ENCODE results near the gene PNMA8A. TPM values are rescaled to one million over a fixed set of nuclear protein-coding genes. Genes with fewer than 3 reads are reported as not detected.

The PNMA8A gene
- total RNA-seq, 1 experiment from 2014 or later, result not detected

GRCh38 chr19:46487178-46487801, 15.9 kb upstream of the PNMA8A start:
- CTCF ChIA-PET, result interaction anchor here (0.6 to 0.7 kb wide), 2 partner anchors 81 to 85 kb away, joined by 4 to 11 read pairs; no protein-coding TSS in a partner anchor
- DNase-seq, result no peak
- Histone ChIP-seq H3K27ac (no peak overlapping the region), H2AFZ (no peak overlapping the region), H3K79me2 (ENCODE audit: low read depth) (no peaks in the 10 kb centered on the region), H3K4me2 (peak overlapping the region; percentile 26; the same call in 1 of the 2 replicates), H3K36me3 (ENCODE audit: low read depth) (no peaks in the 10 kb centered on the region), H3K9me2 (ENCODE audit: insufficient read depth) (no peaks in the 10 kb centered on the region), H3F3A (ENCODE audit: insufficient read depth, low read depth) (no peaks in the 10 kb centered on the region), H3K27me3 (ENCODE audit: insufficient read depth, low read depth) (peaks cover 92% of the 10 kb centered on the region), H3K9me3 (ENCODE audit: insufficient read depth, low read depth) (no peaks in the 10 kb centered on the region), H3K4me1 (replicated peaks; ENCODE audit: insufficient read depth) (no peaks in the 10 kb centered on the region), H4K20me1 (ENCODE audit: insufficient read depth) (no peaks in the 10 kb centered on the region; the same call in 1 of the 2 replicates), H3K4me3 (no peak overlapping the region)
- POLR2A ChIA-PET (ENCODE audit: unreplicated experiment), result no interaction called here
- BruUV-seq (replicated peaks), result no TSS peak
- TF ChIP-seq EZH2 (IDR thresholded peaks at IDR 0.05; ENCODE audit: low read depth) (no peak), CTCF (conservative IDR thresholded peaks at IDR 0.05) (no peak)
- intact Hi-C loops (cut with micrococcal nuclease; ENCODE audit: unreplicated experiment), result loop anchor here (1.0 kb wide), 2 partner anchors 85 to 205 kb away; no protein-coding TSS in a partner anchor

GRCh38 chr19:46486358-46486757, 15.0 kb upstream of the PNMA8A start:
- no peak for TF ChIP-seq CTCF (conservative IDR thresholded peaks at IDR 0.05)

GRCh38 chr19:46484656-46485055, 13.3 kb upstream of the PNMA8A start:
- Histone ChIP-seq H4K20me1 (ENCODE audit: insufficient read depth) (no peaks in the 10 kb centered on the region; the same call in 1 of the 2 replicates), H3K36me3 (ENCODE audit: low read depth) (no peaks in the 10 kb centered on the region), H3K4me2 (no peak overlapping the region), H3K9me2 (ENCODE audit: insufficient read depth) (no peaks in the 10 kb centered on the region), H3K9me3 (ENCODE audit: insufficient read depth, low read depth) (no peaks in the 10 kb centered on the region), H3K4me3 (no peak overlapping the region), H3K27ac (no peak overlapping the region), H3K27me3 (ENCODE audit: insufficient read depth, low read depth) (peaks cover 84% of the 10 kb centered on the region), H3F3A (ENCODE audit: insufficient read depth, low read depth) (no peaks in the 10 kb centered on the region), H2AFZ (no peak overlapping the region), H3K79me2 (ENCODE audit: low read depth) (no peaks in the 10 kb centered on the region), H3K4me1 (replicated peaks; ENCODE audit: insufficient read depth) (no peaks in the 10 kb centered on the region)
- BruUV-seq (replicated peaks), result no TSS peak
- DNase-seq, result no peak
- no peak for TF ChIP-seq CTCF (conservative IDR thresholded peaks at IDR 0.05)
- TF ChIP-seq EZH2 (IDR thresholded peaks at IDR 0.05; ENCODE audit: low read depth), result no peak
- POLR2A ChIA-PET (ENCODE audit: unreplicated experiment), result interaction anchor here (0.6 kb wide), 1 partner anchor 37 kb away, joined by 11 read pairs; no protein-coding TSS in a partner anchor
- intact Hi-C loops (cut with micrococcal nuclease; ENCODE audit: unreplicated experiment), result no loop called here
- CTCF ChIA-PET, result interaction anchor here (1.2 to 1.4 kb wide), 2 partner anchors 89 to 204 kb away, joined by 3 to 6 read pairs; no protein-coding TSS in a partner anchor

More at GRCh38 chr19:46486358-46486757, 15.0 kb upstream of the PNMA8A start:
- H3K27me3 ChIP-seq (ENCODE audit: insufficient read depth, low read depth), result peaks cover 90% of the 10 kb centered on the region
- no peaks in the 10 kb centered on the region for H3K4me1 ChIP-seq (replicated peaks; ENCODE audit: insufficient read depth)
- no peak overlapping the region for H2AFZ ChIP-seq
- H3F3A ChIP-seq (ENCODE audit: insufficient read depth, low read depth), result no peaks in the 10 kb centered on the region
- H3K4me2 ChIP-seq, result no peak overlapping the region
- no peaks in the 10 kb centered on the region for H3K36me3 ChIP-seq (ENCODE audit: low read depth)
- no peak overlapping the region for H3K27ac ChIP-seq
- no peaks in the 10 kb centered on the region for H3K9me2 ChIP-seq (ENCODE audit: insufficient read depth)
- no peaks in the 10 kb centered on the region for H3K9me3 ChIP-seq (ENCODE audit: insufficient read depth, low read depth)
- ChIA-PET CTCF (no interaction called here), POLR2A (ENCODE audit: unreplicated experiment) (interaction anchor here (0.7 kb wide), 1 partner anchor 12 kb away, joined by 8 read pairs; no protein-coding TSS in a partner anchor)
- no peaks in the 10 kb centered on the region; the same call in 1 of the 2 replicates for H4K20me1 ChIP-seq (ENCODE audit: insufficient read depth)
- no peak overlapping the region for H3K4me3 ChIP-seq
- no peak for DNase-seq
- BruUV-seq (replicated peaks), result no TSS peak
- intact Hi-C loops (cut with micrococcal nuclease; ENCODE audit: unreplicated experiment), result no loop called here
- no peaks in the 10 kb centered on the region for H3K79me2 ChIP-seq (ENCODE audit: low read depth)

All from PC-9 (cell line).